B cell (primary cell): ENCODE results near the gene PAXIP1. TPM values are rescaled to one million over a fixed set of nuclear protein-coding genes. Genes with fewer than 3 reads are reported as not detected.

Experiments used
- ATAC-seq: fragments of 200-7000 bp; cut with Tn5 transposase; one replicate; pipeline ENCODE4 v1.10.0; 2021; ENCODE audit warnings: low read depth, mild to moderate bottlenecking, moderate number of reproducible peaks, moderate library complexity
- CTCF ChIA-PET: fragments of 350-600 bp; sonication (Branson Sonifier 250); formaldehyde crosslinking; loops from one replicate; lab custom pipeline; 2021; ENCODE audit warnings: antibody characterized with exemption, inconsistent platforms; lab: Charles Lee
- POLR2A ChIA-PET: fragments of 350-600 bp; sonication (Branson Sonifier 250); formaldehyde crosslinking; loops from one replicate; lab custom pipeline; 2021; ENCODE audit warnings: antibody characterized with exemption; lab: Charles Lee
- DNase-seq: peaks from one replicate; pipeline ENCODE4 v3.0.0; 2013
- H2AFZ ChIP-seq: 2 replicates; pipeline ENCODE4 v1.6.1; 2012; ENCODE audit warnings: mild to moderate bottlenecking, low read depth, low read length; ENCODE audit not compliant: insufficient read depth, poor library complexity, severe bottlenecking
- H3K27ac ChIP-seq, 2 donors: 1 replicate in 1 of 2; 2 replicates in 1 of 2; pipeline ENCODE4 v1.5.1; 2012 to 2013; ENCODE audit warnings: low read length in 2 of 2, mild to moderate bottlenecking in 2 of 2, moderate library complexity in 1 of 2
- H3K27me3 ChIP-seq, 4 experiments: fragments of 200-600 bp in 1 of 4; sonication (generic) in 1 of 4; replicated peaks in 1 of 4; 1 replicate in 2 of 4; 2 replicates in 2 of 4; pipeline versions ENCODE4 v1.6.1 to v1.7.0; 2013 to 2016; ENCODE audit warnings: low read length in 3 of 4, mild to moderate bottlenecking in 2 of 4, mixed read lengths in 1 of 4, moderate library complexity in 1 of 4; ENCODE audit not compliant: insufficient read depth in 4 of 4, control insufficient read depth in 3 of 4; ENCODE audit errors: control extremely low read depth in 1 of 4
- H3K36me3 ChIP-seq, 2 experiments: replicated peaks in 1 of 2; 1 replicate in 1 of 2; 2 replicates in 1 of 2; pipeline versions ENCODE4 v1.6.1 to v1.7.1; 2013; ENCODE audit warnings: low read length in 1 of 2; ENCODE audit not compliant: insufficient read depth in 2 of 2, control insufficient read depth in 1 of 2; ENCODE audit errors: control extremely low read depth in 1 of 2, extremely low read depth in 1 of 2
- H3K4me1 ChIP-seq, 2 donors: fragments of 200-600 bp in 1 of 2; sonication (generic) in 1 of 2; 1 replicate in 1 of 2; 2 replicates in 1 of 2; pipeline versions ENCODE4 v1.5.1 to v1.6.1; 2013 to 2017; ENCODE audit warnings: low read length in 2 of 2; ENCODE audit not compliant: control insufficient read depth in 2 of 2, insufficient read depth in 2 of 2
- H3K4me2 ChIP-seq: replicated peaks from 2 replicates; pipeline ENCODE3; 2012; ENCODE audit warnings: mild to moderate bottlenecking, low read depth, low read length; ENCODE audit not compliant: poor library complexity, severe bottlenecking
- H3K4me3 ChIP-seq, 5 experiments: fragments of 200-600 bp in 1 of 5; sonication (generic) in 1 of 5; 1 replicate in 3 of 5; 2 replicates in 2 of 5; pipeline versions ENCODE4 v1.5.1 to v1.7.0; 2011 to 2016; ENCODE audit warnings: low read length in 4 of 5, mild to moderate bottlenecking in 4 of 5, low read depth in 2 of 5, control low read depth in 1 of 5, moderate library complexity in 1 of 5; ENCODE audit not compliant: insufficient read depth in 1 of 5; ENCODE audit errors: control extremely low read depth in 1 of 5, extremely low read depth in 1 of 5
- H3K79me2 ChIP-seq: fragments of 200-600 bp; sonication (generic); one replicate; pipeline ENCODE4 v1.6.0; 2016; ENCODE audit warnings: low read length; ENCODE audit not compliant: control insufficient read depth, insufficient read depth
- H3K9ac ChIP-seq: fragments of 200-600 bp; sonication (generic); 2 replicates; pipeline ENCODE4 v1.6.1; 2017; ENCODE audit warnings: mild to moderate bottlenecking, low read length, moderate library complexity
- H3K9me3 ChIP-seq, 3 donors: one replicate each; pipeline versions ENCODE4 v1.6.1 to v1.7.1; 2013; ENCODE audit warnings: low read length in 2 of 3; ENCODE audit not compliant: control insufficient read depth in 2 of 3, insufficient read depth in 1 of 3; ENCODE audit errors: control extremely low read depth in 1 of 3
- H4K20me1 ChIP-seq: 2 replicates; pipeline ENCODE4 v1.6.0; 2012; ENCODE audit warnings: mild to moderate bottlenecking, low read length; ENCODE audit not compliant: insufficient read depth, control insufficient read depth, poor library complexity, severe bottlenecking
- H3K27ac Mint-ChIP-seq: one replicate; pipeline ENCODE4 v1.8.0; 2021; ENCODE audit warnings: mixed read lengths
- H3K27me3 Mint-ChIP-seq: one replicate; pipeline ENCODE4 v1.8.0; 2021; ENCODE audit warnings: mixed read lengths
- H3K4me1 Mint-ChIP-seq: one replicate; pipeline ENCODE4 v1.8.0; 2021; ENCODE audit warnings: mixed read lengths
- H3K4me3 Mint-ChIP-seq: one replicate; pipeline ENCODE4 v1.8.0; 2021; ENCODE audit warnings: mixed read lengths
- H3K9me3 Mint-ChIP-seq: one replicate; pipeline ENCODE4 v1.8.0; 2022; ENCODE audit warnings: mixed read lengths; ENCODE audit not compliant: insufficient read depth
- CTCF ChIP-seq: fragments of 200-600 bp; IDR thresholded peaks from one replicate; pipeline ENCODE4 v1.8.0; 2022; ENCODE audit warnings: antibody characterized with exemption, mild to moderate bottlenecking
- EZH2 ChIP-seq: IDR thresholded peaks from 2 replicates; pipeline ENCODE4 v1.6.1; 2012; ENCODE audit warnings: borderline replicate concordance, low read depth, mild to moderate bottlenecking, moderate library complexity, low read length; ENCODE audit not compliant: insufficient read depth, poor library complexity, severe bottlenecking
- WGBS: methylation state at CpG from one replicate; pipeline ENCODE4 v1.1.5; 2013; ENCODE audit warnings: missing lambda C conversion rate; ENCODE audit not compliant: insufficient coverage; 5-methylcytosine and 5-hydroxymethylcytosine counted together
- intact Hi-C: fragments of 100-400 bp; cut with micrococcal nuclease; formaldehyde crosslinking; loops from one replicate; pipeline ENCODE4 v1.10.0; 2022
- polyA plus RNA-seq: library from polyadenylated mRNA; depleted of rRNA; stranded (reverse); fragments of >200 nt; gene quantifications from 2 replicates; pipeline ENCODE4 v1.2.3, GENCODE V29; 2012
- total RNA-seq, 2 donors: library from RNA; stranded (reverse); fragments of 120-200 nt in 1 of 2; gene quantifications; 1 replicate in 1 of 2; 2 replicates in 1 of 2; pipeline versions ENCODE4 v1.2.3 to v1.2.4, GENCODE V29; 2013 to 2022

Gene PAXIP1
- total and polyA plus RNA-seq, 2 donors (not counting 1 experiment from before 2014, with no cell fraction given) = 9.2 to 18.5 TPM

DNA sequence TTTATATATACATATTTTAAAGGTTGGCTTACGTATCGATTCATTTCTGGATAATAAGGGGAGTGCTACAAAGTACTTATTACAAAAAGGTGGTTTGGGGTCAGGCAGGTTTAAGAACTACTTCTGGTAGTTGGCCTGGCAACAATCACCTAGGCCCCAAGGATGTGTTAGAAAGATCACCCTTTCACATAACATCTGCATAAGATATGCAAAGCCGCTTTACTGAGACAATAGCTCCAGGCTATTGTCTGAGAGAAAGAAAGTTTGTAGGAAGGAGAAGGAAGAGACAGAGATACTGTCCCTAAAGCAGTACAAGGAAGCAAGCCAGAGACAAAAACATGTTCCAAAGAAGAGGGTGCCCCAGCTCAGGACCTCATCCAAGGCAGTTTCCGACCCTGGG is 6.2 kb downstream of the PAXIP1 start:
- H4K20me1 ChIP-seq = no peaks in the 10 kb centered on the region
- H3K27me3 ChIP-seq = no peaks in the 10 kb centered on the region
- Mint-ChIP-seq H3K4me3 (no peak overlapping the region), H3K27me3 (no peaks in the 10 kb centered on the region), H3K27ac (no peak overlapping the region), H3K4me1 (peaks cover 2% of the 10 kb centered on the region), H3K9me3 (no peaks in the 10 kb centered on the region)
- H3K27ac ChIP-seq = no peak overlapping the region
- intact Hi-C loops = no loop called here
- ATAC-seq (no peak), DNase-seq (no peak)
- WGBS = 100% methylated on average over 1 of the region's 4 CpGs
- peaks cover 29% of the 10 kb centered on the region for H3K79me2 ChIP-seq
- POLR2A ChIA-PET = no interaction called here
- TF ChIP-seq EZH2 (no peak), CTCF (no peak)
- H3K4me3 ChIP-seq = no peak overlapping the region
- H2AFZ ChIP-seq = no peak overlapping the region
- CTCF ChIA-PET = interaction anchor here (3.4 to 4.8 kb wide), 2 partner anchors 12 to 69 kb away, joined by 11 to 25 read pairs; no protein-coding TSS in a partner anchor
- no peaks in the 10 kb centered on the region for H3K9me3 ChIP-seq
- H3K4me1 ChIP-seq = peaks cover 1 to 2% of the 10 kb centered on the region in 2 donors
- peaks cover 4 to 29% of the 10 kb centered on the region in 2 experiments for H3K36me3 ChIP-seq
- H3K4me2 ChIP-seq = no peak overlapping the region
- H3K9ac ChIP-seq = no peak overlapping the region

- no peak overlapping the region for H3K9ac ChIP-seq
- Mint-ChIP-seq H3K9me3 (no peaks in the 10 kb centered on the region), H3K4me1 (no peaks in the 10 kb centered on the region), H3K27me3 (no peaks in the 10 kb centered on the region), H3K27ac (no peak overlapping the region), H3K4me3 (no peak overlapping the region)
- ATAC-seq (no peak), DNase-seq (no peak)
- no CpG with 5 or more reads among the region's 1 CpG for WGBS
- no peak overlapping the region for H3K27ac ChIP-seq
- CTCF ChIA-PET = interaction anchor here (3.4 to 4.8 kb wide), 2 partner anchors 13 to 68 kb away, joined by 11 to 25 read pairs; no protein-coding TSS in a partner anchor
- TF ChIP-seq EZH2 = no peak
- TF ChIP-seq CTCF = no peak
- H3K79me2 ChIP-seq = peaks cover 27% of the 10 kb centered on the region
- H3K9me3 ChIP-seq = no peaks in the 10 kb centered on the region
- no peaks in the 10 kb centered on the region for H3K4me1 ChIP-seq
- intact Hi-C loops = no loop called here
- peaks cover 4 to 30% of the 10 kb centered on the region in 2 experiments for H3K36me3 ChIP-seq
- POLR2A ChIA-PET = no interaction called here
- H2AFZ ChIP-seq = no peak overlapping the region
- H3K4me3 ChIP-seq = no peak overlapping the region
- H3K4me2 ChIP-seq = no peak overlapping the region
- H3K27me3 ChIP-seq = no peaks in the 10 kb centered on the region
- no peaks in the 10 kb centered on the region for H4K20me1 ChIP-seq
Measured at GRCh38 chr7:154996101-154996500, 6.8 kb downstream of the PAXIP1 start.
